ENCODE data around the gene SEMA3A. TPM values are rescaled to one million over a fixed set of nuclear protein-coding genes. Genes with fewer than 3 reads are reported as not detected.

Gene SEMA3A
- total RNA-seq, 1 donor from 2014 or later = 134 TPM

DNA sequence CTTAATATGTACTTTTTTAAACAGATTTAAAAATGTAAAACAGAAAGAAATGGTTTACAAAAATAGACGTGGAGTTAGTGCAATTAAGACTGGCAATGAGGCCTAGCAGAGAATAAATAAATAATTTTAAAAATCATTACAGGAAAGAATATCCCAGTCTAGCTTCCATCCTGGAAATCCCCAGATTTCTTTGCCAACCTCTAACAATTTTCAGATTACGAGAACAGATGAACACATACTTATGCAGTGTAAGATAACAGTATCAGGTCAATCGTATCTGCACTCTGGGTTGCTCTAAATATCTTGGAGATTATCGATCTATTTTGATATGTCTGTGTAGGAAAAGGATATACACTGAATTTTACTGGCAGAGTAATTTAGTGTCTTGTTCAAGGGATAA, 210.5 kb downstream of the SEMA3A start:
- no peaks in the 10 kb centered on the region for H3K27me3 ChIP-seq
- no peaks in the 10 kb centered on the region for H3K79me2 ChIP-seq (ENCODE audit: low read depth)
- peaks cover 10% of the 10 kb centered on the region for H3K9me3 ChIP-seq (ENCODE audit: low read depth)
- DNase-seq (ENCODE audit: low spot score) = no peak
- H3K36me3 ChIP-seq = peaks cover 37% of the 10 kb centered on the region
- H3K4me3 Mint-ChIP-seq = no peak overlapping the region
- no peak overlapping the region for H3K4me3 ChIP-seq
- H3F3A ChIP-seq (ENCODE audit: low read depth) = peaks cover 7% of the 10 kb centered on the region
- H2AFZ ChIP-seq (replicated peaks) = no peak overlapping the region
- TF ChIP-seq EZH2phosphoT487 (IDR thresholded peaks at IDR 0.05) = no peak
- TF ChIP-seq, protein P1, sequence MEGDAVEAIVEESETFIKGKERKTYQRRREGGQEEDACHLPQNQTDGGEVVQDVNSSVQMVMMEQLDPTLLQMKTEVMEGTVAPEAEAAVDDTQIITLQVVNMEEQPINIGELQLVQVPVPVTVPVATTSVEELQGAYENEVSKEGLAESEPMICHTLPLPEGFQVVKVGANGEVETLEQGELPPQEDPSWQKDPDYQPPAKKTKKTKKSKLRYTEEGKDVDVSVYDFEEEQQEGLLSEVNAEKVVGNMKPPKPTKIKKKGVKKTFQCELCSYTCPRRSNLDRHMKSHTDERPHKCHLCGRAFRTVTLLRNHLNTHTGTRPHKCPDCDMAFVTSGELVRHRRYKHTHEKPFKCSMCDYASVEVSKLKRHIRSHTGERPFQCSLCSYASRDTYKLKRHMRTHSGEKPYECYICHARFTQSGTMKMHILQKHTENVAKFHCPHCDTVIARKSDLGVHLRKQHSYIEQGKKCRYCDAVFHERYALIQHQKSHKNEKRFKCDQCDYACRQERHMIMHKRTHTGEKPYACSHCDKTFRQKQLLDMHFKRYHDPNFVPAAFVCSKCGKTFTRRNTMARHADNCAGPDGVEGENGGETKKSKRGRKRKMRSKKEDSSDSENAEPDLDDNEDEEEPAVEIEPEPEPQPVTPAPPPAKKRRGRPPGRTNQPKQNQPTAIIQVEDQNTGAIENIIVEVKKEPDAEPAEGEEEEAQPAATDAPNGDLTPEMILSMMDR (IDR thresholded peaks at IDR 0.05) = no peak
- no peak for TF ChIP-seq EZH2 (IDR thresholded peaks at IDR 0.05)
- H3K4me1 Mint-ChIP-seq = no peaks in the 10 kb centered on the region
- no peaks in the 10 kb centered on the region for H3K27me3 Mint-ChIP-seq (ENCODE audit: insufficient read depth, low read depth)
- H4K20me1 ChIP-seq (ENCODE audit: low read depth) = no peaks in the 10 kb centered on the region
- no peak overlapping the region for H3K4me2 ChIP-seq
- no peak overlapping the region for H3K27ac Mint-ChIP-seq
- H3K9me3 Mint-ChIP-seq = peaks cover 3% of the 10 kb centered on the region
- no peak overlapping the region for H3K27ac ChIP-seq
- no peak overlapping the region for H3K9ac ChIP-seq
- H3K36me3 Mint-ChIP-seq = peaks cover 31% of the 10 kb centered on the region
- H3K4me1 ChIP-seq = no peaks in the 10 kb centered on the region

DNA sequence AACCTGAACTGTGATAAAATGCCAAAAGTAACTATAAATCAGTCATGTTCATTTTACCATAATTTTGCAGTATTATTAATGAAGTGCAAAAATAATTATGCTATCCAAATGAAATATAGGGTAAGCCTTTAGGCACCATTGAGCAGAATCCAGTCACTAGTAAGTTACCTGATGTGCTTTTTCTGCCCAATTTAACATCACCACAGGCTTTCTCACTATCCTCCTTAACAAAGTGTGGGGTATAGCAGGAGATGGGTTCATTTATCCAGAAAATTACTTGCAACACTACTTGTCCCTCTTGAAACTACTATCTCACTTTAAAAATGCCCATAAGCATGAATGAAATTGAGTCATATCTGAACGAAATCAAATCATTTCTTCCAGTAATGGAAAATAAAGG, 211.0 kb downstream of the SEMA3A start:
- H3K27ac Mint-ChIP-seq = no peak overlapping the region
- H3K4me3 ChIP-seq = no peak overlapping the region
- TF ChIP-seq EZH2 (IDR thresholded peaks at IDR 0.05) (no peak), EZH2phosphoT487 (IDR thresholded peaks at IDR 0.05) (no peak)
- TF ChIP-seq, protein P1 (IDR thresholded peaks at IDR 0.05) = no peak
- no peak overlapping the region for H3K9ac ChIP-seq
- peaks cover 3% of the 10 kb centered on the region for H3K9me3 Mint-ChIP-seq
- H3K4me1 Mint-ChIP-seq = no peaks in the 10 kb centered on the region
- no peak overlapping the region for H2AFZ ChIP-seq (replicated peaks)
- H3K27me3 ChIP-seq = no peaks in the 10 kb centered on the region
- H3K36me3 Mint-ChIP-seq = peaks cover 31% of the 10 kb centered on the region
- DNase-seq (ENCODE audit: low spot score) = no peak
- no peak overlapping the region for H3K27ac ChIP-seq
- no peak overlapping the region for H3K4me3 Mint-ChIP-seq
- H3K4me1 ChIP-seq = no peaks in the 10 kb centered on the region
- peaks cover 37% of the 10 kb centered on the region for H3K36me3 ChIP-seq
- no peaks in the 10 kb centered on the region for H3K27me3 Mint-ChIP-seq (ENCODE audit: insufficient read depth, low read depth)
- no peaks in the 10 kb centered on the region for H3K79me2 ChIP-seq (ENCODE audit: low read depth)
- no peaks in the 10 kb centered on the region for H4K20me1 ChIP-seq (ENCODE audit: low read depth)
- peaks cover 10% of the 10 kb centered on the region for H3K9me3 ChIP-seq (ENCODE audit: low read depth)
- H3F3A ChIP-seq (ENCODE audit: low read depth) = peaks cover 4% of the 10 kb centered on the region
- no peak overlapping the region for H3K4me2 ChIP-seq

DNA sequence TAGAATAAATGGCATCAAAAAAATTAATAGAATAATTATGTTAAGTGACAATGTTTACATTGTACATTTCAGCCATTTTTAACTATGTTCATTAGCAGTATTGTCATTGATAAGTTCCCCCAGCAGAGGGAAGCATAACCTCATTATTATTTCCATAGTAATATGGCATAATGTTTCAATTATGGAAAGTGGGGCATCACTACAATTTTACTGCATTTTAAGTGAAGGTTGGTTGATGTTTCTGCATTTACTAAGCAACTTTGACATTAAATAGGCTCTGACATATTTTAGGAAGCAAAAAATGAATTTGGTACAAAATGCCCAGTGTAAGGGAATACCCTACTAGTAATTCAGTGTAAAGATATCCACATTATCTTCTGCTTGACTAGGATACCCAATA, 218.3 kb downstream of the SEMA3A start:
- Histone ChIP-seq H4K20me1 (ENCODE audit: low read depth) (no peaks in the 10 kb centered on the region), H3K27me3 (no peaks in the 10 kb centered on the region), H3F3A (ENCODE audit: low read depth) (peaks cover 10% of the 10 kb centered on the region), H3K4me3 (no peak overlapping the region), H3K27ac (no peak overlapping the region), H3K36me3 (peaks cover 7% of the 10 kb centered on the region), H2AFZ (replicated peaks) (no peak overlapping the region), H3K79me2 (ENCODE audit: low read depth) (no peaks in the 10 kb centered on the region), H3K9ac (no peak overlapping the region), H3K4me2 (no peak overlapping the region), H3K4me1 (no peaks in the 10 kb centered on the region), H3K9me3 (ENCODE audit: low read depth) (peaks cover 4% of the 10 kb centered on the region)
- no peaks in the 10 kb centered on the region for H3K27me3 Mint-ChIP-seq (ENCODE audit: insufficient read depth, low read depth)
- H3K36me3 Mint-ChIP-seq = peaks cover 16% of the 10 kb centered on the region
- no peak overlapping the region for H3K27ac Mint-ChIP-seq
- H3K4me1 Mint-ChIP-seq = peaks cover 3% of the 10 kb centered on the region
- H3K4me3 Mint-ChIP-seq = no peak overlapping the region
- peak; percentile 34 for DNase-seq (ENCODE audit: low spot score)
- no peaks in the 10 kb centered on the region for H3K9me3 Mint-ChIP-seq
- TF ChIP-seq, protein P1 (IDR thresholded peaks at IDR 0.05) = peak; percentile 78
- no peak for TF ChIP-seq EZH2 (IDR thresholded peaks at IDR 0.05)
